Esophagus muscularis mucosa (tissue), 4 donors: Measurements from ENCODE around the gene RENBP. TPM values are rescaled to one million over a fixed set of nuclear protein-coding genes. Genes with fewer than 3 reads are reported as not detected.

Experiments
- DNase-seq: peaks from one replicate; pipeline ENCODE4 v3.0.0-alpha.2; 2017; ENCODE audit errors: extremely low spot score
- H3K27ac ChIP-seq, 4 donors: fragments of 200-600 bp; sonication (generic); replicated peaks in 1 of 4; 1 replicate in 3 of 4; 2 replicates in 1 of 4; pipeline ENCODE4 v1.5.1; 2016 to 2019; ENCODE audit warnings: mild to moderate bottlenecking in 1 of 4
- H3K27me3 ChIP-seq, 4 donors: fragments of 200-600 bp; sonication (generic); one replicate each; pipeline versions ENCODE4 v1.5.1 to v1.6.0; 2016 to 2019
- H3K36me3 ChIP-seq, 4 donors: fragments of 200-600 bp; sonication (generic); one replicate each; pipeline ENCODE4 v1.5.1; 2016 to 2019
- H3K4me1 ChIP-seq, 4 donors: fragments of 200-600 bp; sonication (generic); one replicate each; pipeline ENCODE4 v1.5.1; 2016 to 2019
- H3K4me3 ChIP-seq, 4 donors: fragments of 200-600 bp; sonication (generic); 1 replicate in 2 of 4; 2 replicates in 2 of 4; pipeline ENCODE4 v1.5.1; 2016 to 2019; ENCODE audit warnings: mild to moderate bottlenecking in 4 of 4, moderate library complexity in 1 of 4
- H3K9me3 ChIP-seq, 4 donors: fragments of 200-600 bp; sonication (generic); 1 replicate in 3 of 4; 2 replicates in 1 of 4; pipeline ENCODE4 v1.5.1; 2016 to 2019
- EP300 ChIP-seq: sonication (generic); formaldehyde crosslinking; IDR thresholded peaks from one replicate; pipeline ENCODE4 v1.6.1; 2017; ENCODE audit warnings: antibody characterized with exemption
- POLR2A ChIP-seq: fragments of 450-650 bp; IDR thresholded peaks from one replicate; pipeline ENCODE4 v1.6.1; 2017; ENCODE audit warnings: antibody characterized with exemption, moderate library complexity, mild to moderate bottlenecking, low read depth
- POLR2AphosphoS5 ChIP-seq, 2 donors: sonication (generic); formaldehyde crosslinking; IDR thresholded peaks; one replicate each; pipeline ENCODE4 v1.6.1; 2017; ENCODE audit warnings: antibody characterized with exemption in 2 of 2
- WGBS: methylation state at CpG from one replicate; pipeline ENCODE4 v1.1.5; 2018; 5-methylcytosine and 5-hydroxymethylcytosine counted together
- intact Hi-C: fragments of 100-400 bp; cut with DNase I; formaldehyde crosslinking; loops from one replicate; pipeline ENCODE4 v1.15.1; 2023
- total RNA-seq, 4 donors: library from RNA; depleted of rRNA; stranded (reverse); fragments of >200 nt; gene quantifications; one replicate each; pipeline versions ENCODE4 v1.1.0 to v1.2.1, GENCODE V29; 2016
- TF ChIP-seq, protein P1 (sequence below), 3 experiments: fragments of 200-600 bp in 2 of 3; fragments of 450-650 bp in 1 of 3; sonication (generic) in 2 of 3; IDR thresholded peaks; one replicate each; pipeline ENCODE4 v1.5.1; 2017 to 2019; ENCODE audit warnings: antibody characterized with exemption in 3 of 3, mild to moderate bottlenecking in 2 of 3, moderate library complexity in 1 of 3

RENBP gene
- total RNA-seq, 4 donors from 2014 or later = 8.0 to 12.6 (median 9.1) TPM

DNA sequence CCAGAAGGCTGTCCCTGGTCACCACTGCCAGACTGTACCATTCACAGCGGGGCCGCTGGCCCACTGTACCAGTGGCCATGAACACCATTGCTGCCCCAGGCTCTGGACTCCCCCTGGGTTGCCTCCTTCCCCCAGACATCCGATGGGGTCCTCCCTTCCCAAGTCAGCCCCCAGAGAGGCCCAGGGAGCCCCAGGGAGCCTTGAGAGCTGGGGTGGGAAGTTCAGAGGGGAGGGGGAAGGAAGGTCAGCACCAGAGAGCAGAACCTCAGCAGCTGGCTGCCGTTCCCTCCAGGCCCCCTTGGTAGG, 17.9 kb downstream of the RENBP start:
- H3K9me3 ChIP-seq = no peaks in the 10 kb centered on the region
- DNase-seq = no peak
- no peaks in the 10 kb centered on the region for H3K27me3 ChIP-seq
- intact Hi-C loops = no loop called here
- WGBS = 50% methylated on average over 1 of the region's 4 CpGs
- H3K4me3 ChIP-seq = peak overlapping the region; percentile 59 to 69 (median 63)
- H3K4me1 ChIP-seq = peaks cover 46 to 75% (median 62%) of the 10 kb centered on the region in 4 donors
- peak overlapping the region; percentile 88 to 97 (median 96) for H3K27ac ChIP-seq
- H3K36me3 ChIP-seq = peaks cover 0 to 24% (median 18%) of the 10 kb centered on the region in 4 donors
- TF ChIP-seq POLR2AphosphoS5 (IDR thresholded peaks at IDR 0.05) (no peak), POLR2A (no peak), EP300 (no peak)
- TF ChIP-seq, protein P1, sequence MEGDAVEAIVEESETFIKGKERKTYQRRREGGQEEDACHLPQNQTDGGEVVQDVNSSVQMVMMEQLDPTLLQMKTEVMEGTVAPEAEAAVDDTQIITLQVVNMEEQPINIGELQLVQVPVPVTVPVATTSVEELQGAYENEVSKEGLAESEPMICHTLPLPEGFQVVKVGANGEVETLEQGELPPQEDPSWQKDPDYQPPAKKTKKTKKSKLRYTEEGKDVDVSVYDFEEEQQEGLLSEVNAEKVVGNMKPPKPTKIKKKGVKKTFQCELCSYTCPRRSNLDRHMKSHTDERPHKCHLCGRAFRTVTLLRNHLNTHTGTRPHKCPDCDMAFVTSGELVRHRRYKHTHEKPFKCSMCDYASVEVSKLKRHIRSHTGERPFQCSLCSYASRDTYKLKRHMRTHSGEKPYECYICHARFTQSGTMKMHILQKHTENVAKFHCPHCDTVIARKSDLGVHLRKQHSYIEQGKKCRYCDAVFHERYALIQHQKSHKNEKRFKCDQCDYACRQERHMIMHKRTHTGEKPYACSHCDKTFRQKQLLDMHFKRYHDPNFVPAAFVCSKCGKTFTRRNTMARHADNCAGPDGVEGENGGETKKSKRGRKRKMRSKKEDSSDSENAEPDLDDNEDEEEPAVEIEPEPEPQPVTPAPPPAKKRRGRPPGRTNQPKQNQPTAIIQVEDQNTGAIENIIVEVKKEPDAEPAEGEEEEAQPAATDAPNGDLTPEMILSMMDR (IDR thresholded peaks at IDR 0.05) = no peak

DNA sequence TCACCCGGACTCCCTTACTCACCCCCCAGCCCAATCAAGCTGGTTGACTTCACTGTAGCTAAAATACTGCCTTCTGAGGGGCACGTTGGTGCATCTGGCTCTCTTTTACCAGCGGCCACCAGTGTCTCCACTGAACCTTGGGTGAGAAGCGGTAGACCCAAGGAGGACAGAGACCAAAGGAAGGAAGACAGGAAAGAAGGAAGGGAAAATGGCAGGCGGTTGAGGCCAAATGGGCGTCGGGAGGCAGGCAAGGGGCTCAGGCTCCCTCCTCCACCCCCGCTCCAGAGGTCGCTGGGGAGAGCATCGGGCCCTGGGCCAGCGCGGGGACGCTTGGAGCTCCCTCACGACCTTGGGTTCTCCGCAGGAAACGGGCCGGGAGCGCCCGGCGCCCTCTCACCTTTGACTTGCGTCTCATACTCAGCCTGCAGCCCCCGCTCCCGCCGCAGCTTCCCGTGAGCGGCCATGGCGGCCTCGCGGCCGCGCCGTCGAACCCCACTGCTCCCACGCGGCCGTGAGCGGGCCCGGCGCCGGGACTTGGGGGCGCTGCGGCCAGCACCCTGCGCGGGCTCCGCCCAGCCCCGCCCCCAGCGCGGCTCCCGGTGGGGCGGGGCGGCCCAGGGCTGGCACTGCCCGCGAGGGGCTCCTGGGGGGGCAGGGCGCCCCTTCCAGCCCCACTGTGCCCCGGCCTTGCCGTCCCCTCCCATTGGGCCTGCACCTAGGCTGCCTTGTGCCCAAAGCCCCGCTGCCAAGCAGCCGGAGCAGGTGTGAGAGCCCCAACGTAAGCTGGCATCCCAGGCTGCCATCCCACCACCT, 18.5 kb downstream of the RENBP start, which contains the start of gene ARHGAP4:
ARHGAP4 (minus strand) TSS at position 526 of the 813 bp plus-strand sequence; CDS start at position 464, 62 bp downstream.
- TF ChIP-seq POLR2A = no peak
- intact Hi-C loops = no loop called here
- H3K4me3 ChIP-seq = peak within 1 kb of the TSS; percentile 59 to 69 (median 63)
- DNase-seq = no peak
- H3K36me3 ChIP-seq = peaks cover 0 to 18% (median 12%) of the 10 kb centered on the region in 4 donors
- H3K4me1 ChIP-seq = peaks cover 49 to 81% (median 68%) of the 10 kb centered on the region in 4 donors
- no peaks in the 10 kb centered on the region for H3K27me3 ChIP-seq
- 56% methylated on average over 13 of the region's 59 CpGs for WGBS
- H3K9me3 ChIP-seq = no peaks in the 10 kb centered on the region
- H3K27ac ChIP-seq = peak within 1 kb of the TSS; percentile 88 to 97 (median 96)

DNA sequence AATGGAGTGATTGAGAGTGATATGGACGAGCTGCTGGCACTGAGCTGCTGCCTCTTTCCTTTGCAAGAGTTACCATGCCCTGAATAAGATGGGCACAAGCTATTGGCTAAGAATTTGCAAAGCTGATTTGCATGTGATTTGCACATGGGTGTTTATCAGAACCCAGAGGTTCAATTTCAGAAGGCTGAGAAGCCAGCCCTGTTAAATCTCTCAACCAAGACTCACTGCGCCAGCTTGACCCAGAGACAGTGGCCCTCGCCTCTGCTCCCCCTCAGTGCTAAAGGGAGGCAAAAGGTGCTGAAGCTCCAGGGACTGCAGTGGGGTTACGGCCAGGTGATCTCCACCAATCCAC, 19.1 kb downstream of the RENBP start:
- TF ChIP-seq EP300 (no peak), POLR2AphosphoS5 (IDR thresholded peaks at IDR 0.05) (no peak), POLR2A (no peak)
- TF ChIP-seq, protein P1 (IDR thresholded peaks at IDR 0.05) = no peak
- Histone ChIP-seq H3K36me3 (peaks cover 0 to 13% (median 6%) of the 10 kb centered on the region in 4 donors), H3K4me1 (peaks cover 49 to 87% (median 71%) of the 10 kb centered on the region in 4 donors), H3K4me3 (peak overlapping the region; percentile 59 to 69 (median 63)), H3K9me3 (no peaks in the 10 kb centered on the region), H3K27me3 (no peaks in the 10 kb centered on the region), H3K27ac (peak overlapping the region in 3 of 4 donors; percentile 94 to 97 (median 97))
- DNase-seq = no peak
- intact Hi-C loops = no loop called here
- 89% methylated on average over 4 of the region's 4 CpGs for WGBS

DNA sequence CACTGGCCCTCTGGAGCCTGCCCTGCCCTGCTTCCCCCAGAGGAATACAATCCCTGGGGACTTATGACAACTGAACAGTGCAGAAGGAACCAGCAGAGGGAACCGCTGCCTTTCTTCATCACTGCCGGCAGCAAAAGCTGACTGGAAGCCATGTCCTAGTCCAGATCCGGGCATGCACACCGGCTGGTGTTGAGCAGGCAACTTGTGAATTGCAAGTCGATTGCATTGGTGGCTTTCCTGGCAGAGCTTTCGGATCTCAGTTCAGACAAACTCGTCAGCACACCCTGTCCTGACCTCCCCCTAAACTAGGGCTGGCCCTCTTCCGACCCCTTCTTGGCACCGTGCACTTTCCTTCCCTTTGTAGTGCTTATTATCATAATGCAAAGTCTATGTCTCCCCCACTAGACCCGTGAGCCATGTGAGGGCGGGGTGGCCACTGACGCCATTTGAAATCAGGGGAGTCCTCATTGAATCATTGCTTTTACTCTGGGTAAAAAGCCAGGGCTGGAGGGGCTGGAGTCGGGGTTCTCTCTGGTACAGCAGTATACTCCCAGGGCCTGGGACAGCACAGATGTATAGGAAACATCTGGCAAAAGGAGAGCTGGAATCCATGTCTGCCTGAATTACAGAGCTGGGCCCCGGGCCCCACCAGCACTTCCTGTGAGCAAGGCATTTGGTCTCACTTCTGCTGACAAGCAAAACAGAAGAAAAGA, 20.1 kb downstream of the RENBP start:
- Histone ChIP-seq H3K27me3 (no peaks in the 10 kb centered on the region), H3K27ac (peak overlapping the region in 3 of 4 donors; percentile 16 to 59 (median 41)), H3K4me3 (peak overlapping the region in 1 of 4 donors; percentile 69), H3K36me3 (peaks cover 0 to 2% (median 0%) of the 10 kb centered on the region in 4 donors), H3K9me3 (no peaks in the 10 kb centered on the region), H3K4me1 (peaks cover 47 to 81% (median 71%) of the 10 kb centered on the region in 4 donors)
- no peak for TF ChIP-seq POLR2A
- peak; percentile 19 to 44 for TF ChIP-seq POLR2AphosphoS5 (IDR thresholded peaks at IDR 0.05)
- TF ChIP-seq EP300 = no peak
- TF ChIP-seq, protein P1 (IDR thresholded peaks at IDR 0.05) = peak in 2 of 3 experiments; percentile 11 to 18
- intact Hi-C loops = no loop called here
- 43% methylated on average over 10 of the region's 14 CpGs for WGBS
- no peak for DNase-seq
